Measurements from ENCODE around the gene FRG2C.
"Not testable (repeated sequence)": the region's sequence is repeated elsewhere in the genome, so short reads cannot be mapped to it uniquely, and the experiment has no call there.

Gene FRG2C

DNA sequence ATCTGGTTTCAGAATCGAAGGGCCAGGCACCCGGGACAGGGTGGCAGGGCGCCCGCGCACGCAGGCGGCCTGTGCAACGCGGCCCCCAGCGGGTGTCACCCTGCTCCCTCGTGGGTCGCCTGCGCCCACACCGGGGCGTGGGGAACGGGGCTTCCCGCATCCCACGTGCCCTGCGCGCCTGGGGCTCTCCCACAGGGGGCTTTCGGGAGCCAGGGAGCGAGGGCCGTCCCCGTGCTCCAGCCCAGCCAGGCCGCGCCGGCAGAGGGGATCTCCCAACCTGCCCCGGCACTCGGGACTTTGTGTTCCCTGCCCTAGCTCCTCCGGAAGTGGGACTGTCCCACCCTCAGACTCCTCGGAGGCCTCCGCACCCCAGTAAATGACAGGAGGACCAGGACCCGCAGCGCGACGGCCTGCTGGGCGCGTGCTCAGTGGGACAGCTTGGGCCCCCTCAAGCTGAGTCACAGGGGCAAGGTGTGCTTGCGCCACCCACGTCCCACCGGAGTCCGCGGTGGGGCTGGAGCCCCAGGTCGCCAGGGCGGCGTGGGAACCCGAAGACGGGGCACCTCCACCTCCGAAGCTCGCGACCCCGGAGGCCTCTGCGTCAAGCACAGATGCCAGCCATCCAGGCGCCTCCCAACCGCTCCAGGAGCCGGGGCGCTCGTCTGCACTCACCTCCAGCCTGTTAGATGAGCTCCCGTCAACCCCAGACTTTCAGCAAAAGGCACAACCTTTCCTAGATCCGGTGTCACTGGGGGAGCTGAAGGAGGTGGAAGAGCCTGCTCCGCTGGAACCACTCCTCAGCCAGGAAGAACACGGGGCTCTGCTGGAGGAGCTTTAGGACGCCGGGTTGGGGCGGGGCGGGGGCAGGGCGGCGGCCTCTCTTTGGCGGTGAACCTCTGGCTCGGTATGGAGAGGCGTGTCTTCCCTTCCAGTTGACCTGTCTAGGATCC, 5.5 kb downstream of the FRG2C start:
- not testable (repeated sequence) for H3K27ac ChIP-seq (replicated peaks); DNase-seq (ENCODE audit: low read depth in 1 of 2, low spot score in 1 of 2); H3K4me3 ChIP-seq (replicated peaks; ENCODE audit: insufficient read depth, low read length)
- H3K27me3 ChIP-seq (ENCODE audit: insufficient read depth, poor library complexity, severe bottlenecking) = peaks cover 29% of the 10 kb centered on the region

DNA sequence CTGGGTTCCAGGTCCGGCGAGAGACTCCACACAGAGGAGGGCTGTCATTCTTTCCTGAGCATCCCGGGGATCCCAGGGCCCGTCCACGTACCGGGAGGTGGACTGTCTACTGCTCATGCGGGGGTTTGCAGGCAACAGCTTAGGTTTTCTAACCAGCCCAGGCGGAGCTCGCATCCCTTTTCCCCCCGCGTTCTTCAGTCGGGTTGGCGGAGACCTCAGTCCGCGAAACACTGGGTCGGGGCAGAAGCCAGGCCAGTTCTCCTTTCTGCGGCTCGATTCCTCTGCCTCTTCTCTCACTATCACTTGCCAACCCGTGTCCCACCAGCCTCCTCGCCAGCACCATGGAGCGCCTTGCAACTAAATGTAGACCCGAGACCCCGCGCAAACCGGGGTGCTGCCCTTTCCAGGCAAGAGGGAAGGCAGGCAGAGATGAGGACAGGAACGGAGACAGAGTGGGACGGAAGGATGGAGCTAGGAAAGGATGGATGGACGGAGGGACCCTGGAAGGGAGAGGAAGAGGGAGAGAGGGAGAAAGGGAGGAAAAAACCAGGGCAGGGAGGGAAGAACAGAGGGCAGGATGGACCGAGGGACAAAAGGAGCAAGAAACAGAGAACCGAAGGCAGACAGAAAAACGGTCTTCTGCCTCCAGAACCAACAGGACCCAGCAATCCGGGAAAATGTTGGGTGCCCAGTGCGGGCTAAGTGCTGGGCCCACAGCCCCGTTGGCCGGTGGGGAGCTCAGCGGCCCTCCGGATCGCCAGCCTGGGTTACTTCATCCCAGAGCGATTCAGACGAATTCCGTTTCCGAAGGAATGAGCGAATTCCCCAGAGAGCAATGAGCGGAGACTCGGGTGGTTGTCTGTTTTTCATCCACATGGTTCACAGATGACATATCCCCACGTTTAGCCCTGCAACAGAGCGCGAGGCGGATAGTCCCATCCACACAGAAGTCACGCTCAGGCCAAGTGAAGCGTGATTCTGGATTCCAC, 6.5 kb downstream of the FRG2C start:
- H3K4me3 ChIP-seq (replicated peaks; ENCODE audit: insufficient read depth, low read length) = peak overlapping the region; percentile 9; the same call in 1 of the 2 replicates
- not testable (repeated sequence) for H3K27ac ChIP-seq (replicated peaks)
- H3K27me3 ChIP-seq (ENCODE audit: insufficient read depth, poor library complexity, severe bottlenecking) = peaks cover 29% of the 10 kb centered on the region
- DNase-seq (ENCODE audit: low read depth in 1 of 2, low spot score in 1 of 2) = peak in 1 of 2 experiments; percentile 54

- not testable (repeated sequence) for H3K4me3 ChIP-seq (replicated peaks; ENCODE audit: insufficient read depth, low read length); H3K27ac ChIP-seq (replicated peaks); DNase-seq (ENCODE audit: low read depth in 1 of 2, low spot score in 1 of 2)
- H3K27me3 ChIP-seq (ENCODE audit: insufficient read depth, poor library complexity, severe bottlenecking) = peaks cover 29% of the 10 kb centered on the region
These were observed 7.4 kb downstream of the FRG2C start for GRCh38 chr3:75671287-75672139.

DNA sequence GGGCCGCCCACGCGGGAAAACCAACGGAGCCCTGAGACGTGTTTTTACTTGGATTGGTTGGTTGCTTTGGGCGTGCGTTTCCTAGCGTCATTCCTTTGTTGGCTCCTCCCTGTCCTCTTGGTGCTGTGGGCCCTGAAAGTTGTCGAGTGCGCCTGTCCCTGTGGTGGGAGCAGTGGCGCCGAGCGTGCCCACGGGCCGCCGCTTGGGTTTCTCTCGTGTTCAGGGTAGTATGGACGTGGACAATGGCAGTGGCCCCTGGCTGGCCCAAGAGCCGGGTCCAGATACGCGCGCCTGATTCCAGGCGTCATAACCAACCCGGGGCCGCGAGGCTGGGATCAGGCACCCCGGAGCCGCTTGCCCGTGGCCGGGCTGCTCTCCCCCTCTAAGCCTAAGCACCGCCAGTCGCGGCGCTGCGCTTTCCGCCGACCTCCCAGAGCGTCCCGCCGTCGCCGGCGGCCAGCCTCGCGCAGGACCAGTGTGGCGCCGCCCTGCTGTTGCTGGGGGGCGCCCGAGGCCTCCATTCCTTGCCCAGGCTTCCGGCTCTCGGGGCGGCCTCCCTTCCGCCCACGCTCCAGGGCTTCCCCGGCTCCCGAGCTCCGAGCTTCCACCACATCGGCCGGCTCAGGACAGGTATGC, 8.1 kb downstream of the FRG2C start:
- DNase-seq (ENCODE audit: low read depth in 1 of 2, low spot score in 1 of 2); H3K27ac ChIP-seq (replicated peaks); H3K4me3 ChIP-seq (replicated peaks; ENCODE audit: insufficient read depth, low read length): not testable (repeated sequence)
- H3K27me3 ChIP-seq (ENCODE audit: insufficient read depth, poor library complexity, severe bottlenecking) = peaks cover 29% of the 10 kb centered on the region
- TF ChIP-seq GABPA (IDR thresholded peaks at IDR 0.05; ENCODE audit: low read depth) = peak; percentile 39; the same call in 1 of the 2 replicates

- not testable (repeated sequence) for H3K27ac ChIP-seq (replicated peaks); DNase-seq (ENCODE audit: low read depth in 1 of 2, low spot score in 1 of 2); H3K4me3 ChIP-seq (replicated peaks; ENCODE audit: insufficient read depth, low read length); H3K27me3 ChIP-seq (ENCODE audit: insufficient read depth, poor library complexity, severe bottlenecking)
These were observed 19.8 kb downstream of the FRG2C start for GRCh38 chr3:75683965-75684364.

- Histone ChIP-seq H3K27me3 (ENCODE audit: insufficient read depth, poor library complexity, severe bottlenecking) (no peaks in the 10 kb centered on the region), H3K4me3 (replicated peaks; ENCODE audit: insufficient read depth, low read length) (no peak overlapping the region), H3K27ac (replicated peaks) (no peak overlapping the region)
- TF ChIP-seq, protein P1, sequence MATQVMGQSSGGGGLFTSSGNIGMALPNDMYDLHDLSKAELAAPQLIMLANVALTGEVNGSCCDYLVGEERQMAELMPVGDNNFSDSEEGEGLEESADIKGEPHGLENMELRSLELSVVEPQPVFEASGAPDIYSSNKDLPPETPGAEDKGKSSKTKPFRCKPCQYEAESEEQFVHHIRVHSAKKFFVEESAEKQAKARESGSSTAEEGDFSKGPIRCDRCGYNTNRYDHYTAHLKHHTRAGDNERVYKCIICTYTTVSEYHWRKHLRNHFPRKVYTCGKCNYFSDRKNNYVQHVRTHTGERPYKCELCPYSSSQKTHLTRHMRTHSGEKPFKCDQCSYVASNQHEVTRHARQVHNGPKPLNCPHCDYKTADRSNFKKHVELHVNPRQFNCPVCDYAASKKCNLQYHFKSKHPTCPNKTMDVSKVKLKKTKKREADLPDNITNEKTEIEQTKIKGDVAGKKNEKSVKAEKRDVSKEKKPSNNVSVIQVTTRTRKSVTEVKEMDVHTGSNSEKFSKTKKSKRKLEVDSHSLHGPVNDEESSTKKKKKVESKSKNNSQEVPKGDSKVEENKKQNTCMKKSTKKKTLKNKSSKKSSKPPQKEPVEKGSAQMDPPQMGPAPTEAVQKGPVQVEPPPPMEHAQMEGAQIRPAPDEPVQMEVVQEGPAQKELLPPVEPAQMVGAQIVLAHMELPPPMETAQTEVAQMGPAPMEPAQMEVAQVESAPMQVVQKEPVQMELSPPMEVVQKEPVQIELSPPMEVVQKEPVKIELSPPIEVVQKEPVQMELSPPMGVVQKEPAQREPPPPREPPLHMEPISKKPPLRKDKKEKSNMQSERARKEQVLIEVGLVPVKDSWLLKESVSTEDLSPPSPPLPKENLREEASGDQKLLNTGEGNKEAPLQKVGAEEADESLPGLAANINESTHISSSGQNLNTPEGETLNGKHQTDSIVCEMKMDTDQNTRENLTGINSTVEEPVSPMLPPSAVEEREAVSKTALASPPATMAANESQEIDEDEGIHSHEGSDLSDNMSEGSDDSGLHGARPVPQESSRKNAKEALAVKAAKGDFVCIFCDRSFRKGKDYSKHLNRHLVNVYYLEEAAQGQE (IDR thresholded peaks at IDR 0.05; ENCODE audit: insufficient replicate concordance, low read depth) = no peak
- TF ChIP-seq POLR2AphosphoS5 (IDR thresholded peaks at IDR 0.05; ENCODE audit: low read depth) (no peak), SPI1 (IDR thresholded peaks at IDR 0.05; ENCODE audit: borderline replicate concordance, low read depth) (no peak), GABPA (IDR thresholded peaks at IDR 0.05; ENCODE audit: low read depth) (no peak)
- TF ChIP-seq, protein P2, sequence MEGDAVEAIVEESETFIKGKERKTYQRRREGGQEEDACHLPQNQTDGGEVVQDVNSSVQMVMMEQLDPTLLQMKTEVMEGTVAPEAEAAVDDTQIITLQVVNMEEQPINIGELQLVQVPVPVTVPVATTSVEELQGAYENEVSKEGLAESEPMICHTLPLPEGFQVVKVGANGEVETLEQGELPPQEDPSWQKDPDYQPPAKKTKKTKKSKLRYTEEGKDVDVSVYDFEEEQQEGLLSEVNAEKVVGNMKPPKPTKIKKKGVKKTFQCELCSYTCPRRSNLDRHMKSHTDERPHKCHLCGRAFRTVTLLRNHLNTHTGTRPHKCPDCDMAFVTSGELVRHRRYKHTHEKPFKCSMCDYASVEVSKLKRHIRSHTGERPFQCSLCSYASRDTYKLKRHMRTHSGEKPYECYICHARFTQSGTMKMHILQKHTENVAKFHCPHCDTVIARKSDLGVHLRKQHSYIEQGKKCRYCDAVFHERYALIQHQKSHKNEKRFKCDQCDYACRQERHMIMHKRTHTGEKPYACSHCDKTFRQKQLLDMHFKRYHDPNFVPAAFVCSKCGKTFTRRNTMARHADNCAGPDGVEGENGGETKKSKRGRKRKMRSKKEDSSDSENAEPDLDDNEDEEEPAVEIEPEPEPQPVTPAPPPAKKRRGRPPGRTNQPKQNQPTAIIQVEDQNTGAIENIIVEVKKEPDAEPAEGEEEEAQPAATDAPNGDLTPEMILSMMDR (IDR thresholded peaks at IDR 0.05; ENCODE audit: insufficient read depth, low read length) = no peak
- DNase-seq (ENCODE audit: low read depth in 1 of 2, low spot score in 1 of 2) = no peak
These were observed 23.2 kb downstream of the FRG2C start for GRCh38 chr3:75687323-75687722.

All from HL-60 (cell line).